Measurements from ENCODE around the gene GTF3C1. TPM values are rescaled to one million over a fixed set of nuclear protein-coding genes. Genes with fewer than 3 reads are reported as not detected.

Gene GTF3C1
- total and polyA plus RNA-seq, 2 of the 8 experiments (the other 6 are each of a cell fraction or from before 2014, with no cell fraction given) = 89.3 to 126 TPM

DNA sequence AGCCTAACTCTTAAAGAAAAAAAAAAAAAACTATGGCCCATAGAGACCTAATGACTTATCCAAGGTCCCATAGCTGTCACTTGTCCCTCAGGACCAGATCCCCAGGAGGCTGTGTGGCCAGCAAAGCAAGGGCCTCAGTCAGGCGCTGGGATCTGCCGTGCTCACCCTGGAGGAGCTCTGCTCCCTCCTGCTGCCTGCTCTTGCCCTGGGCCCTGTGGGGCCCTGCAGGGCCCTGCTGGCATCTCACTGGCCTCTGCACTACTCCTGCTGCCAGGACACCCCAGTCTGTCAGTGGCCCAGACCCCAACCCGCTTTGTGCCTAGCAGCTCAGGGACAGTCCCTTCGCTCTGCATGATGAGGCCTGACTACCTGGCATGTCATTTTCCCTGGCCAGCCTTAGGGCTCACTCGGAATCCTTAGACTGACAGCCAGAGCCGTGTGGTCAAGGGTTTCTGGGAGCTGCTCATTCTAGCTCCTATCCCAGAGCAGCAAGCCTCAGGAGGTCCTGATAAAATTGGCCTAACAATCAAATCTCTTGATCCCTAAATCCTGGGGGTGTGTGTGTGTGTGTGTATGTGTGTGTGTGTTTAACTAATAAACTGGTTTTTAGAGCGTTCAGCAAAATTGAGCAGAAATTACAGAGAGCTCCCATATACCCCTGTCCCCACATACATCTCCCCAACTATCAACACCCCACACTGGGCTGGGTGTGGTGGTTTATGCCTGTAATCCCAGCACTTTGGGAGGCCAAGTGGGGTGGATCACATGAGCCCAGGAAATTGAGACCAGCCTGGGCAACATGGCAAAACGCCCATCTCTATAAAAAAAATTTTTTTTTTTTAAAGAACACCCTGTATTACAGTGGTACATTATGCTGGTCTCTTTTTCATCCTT is 22.0 kb upstream of the GTF3C1 start:
- H4K91ac ChIP-seq (replicated peaks; ENCODE audit: insufficient read length, low read length) = no peak overlapping the region
- no peak overlapping the region for H3K27ac ChIP-seq (ENCODE audit: low read depth, low read length)
- ChIA-PET CTCF (ENCODE audit: partially characterized antibody) (interaction anchor here (0.8 to 1.3 kb wide), 2 partner anchors 9 to 62 kb away, joined by 3 read pairs; no protein-coding TSS in a partner anchor), POLR2A (ENCODE audit: partially characterized antibody) (interaction anchor here (1.2 kb wide), 1 partner anchor 21 kb away, joined by 4 read pairs; the partner anchor contains the start of gene KATNIP)
- no peaks in the 10 kb centered on the region for H3K36me3 ChIP-seq (ENCODE audit: control insufficient read depth in 2 of 4, insufficient read depth in 4 of 4, low read length in 3 of 4)
- H3K79me2 ChIP-seq (ENCODE audit: control insufficient read depth in 1 of 2, insufficient read depth in 2 of 2, low read length in 2 of 2) = no peaks in the 10 kb centered on the region
- H3K4me1 ChIP-seq (replicated peaks in 1 of 4; ENCODE audit: control insufficient read depth in 3 of 4, insufficient read depth in 4 of 4, low read length in 3 of 4) = peaks cover 0 to 2% (median 0%) of the 10 kb centered on the region in 4 experiments; a peak in 1 of 7 replicates
- H3K23me2 ChIP-seq (ENCODE audit: low read depth, low read length) = no peaks in the 10 kb centered on the region; the same call in 1 of the 2 replicates
- peaks cover 1 to 2% of the 10 kb centered on the region in 2 experiments for H4K20me1 ChIP-seq (replicated peaks in 1 of 2; ENCODE audit: control insufficient read depth in 1 of 2, insufficient read depth in 2 of 2, low read length in 2 of 2)
- no peak for DNase-seq (ENCODE audit: low read depth in 1 of 2, low spot score in 2 of 2)
- no peak for FAIRE-seq
- H4K8ac ChIP-seq (ENCODE audit: extremely low read depth, insufficient read depth, low read length) = no peak overlapping the region; the same call in 1 of the 2 replicates
- H3K4me3 ChIP-seq (ENCODE audit: extremely low read depth in 1 of 4, insufficient read depth in 2 of 4, low read depth in 3 of 4, low read length in 4 of 4) = no peak overlapping the region
- no peak overlapping the region for H3K14ac ChIP-seq (ENCODE audit: insufficient read length)
- no peak overlapping the region for H2BK120ac ChIP-seq (replicated peaks; ENCODE audit: low read depth, low read length)
- no peak overlapping the region for H2AK5ac ChIP-seq (ENCODE audit: low read depth, low read length)
- no peak overlapping the region for H3K4me2 ChIP-seq (ENCODE audit: insufficient read depth in 1 of 2, low read depth in 2 of 2, low read length in 2 of 2)
- H3K18ac ChIP-seq (ENCODE audit: extremely low read depth, low read length) = no peak overlapping the region
- no peak overlapping the region for H2BK12ac ChIP-seq (ENCODE audit: low read depth, low read length)
- WGBS, 2 experiments (ENCODE audit: extremely low coverage in 1 of 2, insufficient coverage in 1 of 2, insufficient read length in 1 of 2, insufficient replicate concordance in 2 of 2, low coverage in 1 of 2, low lambda C conversion rate in 2 of 2, missing lambda C conversion rate in 1 of 2) = 88% methylated on average over 8 of the region's 8 CpGs; no CpG with 5 or more reads in 1 of the 2 experiments
- H4K5ac ChIP-seq (ENCODE audit: insufficient read length, low read depth, low read length) = no peak overlapping the region
- H3K9ac ChIP-seq (replicated peaks in 1 of 4; ENCODE audit: extremely low read depth in 1 of 4, low read depth in 3 of 4, low read length in 3 of 4) = no peak overlapping the region
- H2BK15ac ChIP-seq (ENCODE audit: low read length) = no peak overlapping the region
- H2AFZ ChIP-seq (ENCODE audit: low read length) = no peak overlapping the region
- no peak overlapping the region for H2BK5ac ChIP-seq (ENCODE audit: low read depth, low read length)
- H3K79me1 ChIP-seq (ENCODE audit: low read depth, low read length) = no peaks in the 10 kb centered on the region; the same call in 1 of the 2 replicates
- H3K9me3 ChIP-seq (ENCODE audit: insufficient read depth in 2 of 2, low read depth in 1 of 2, low read length in 1 of 2) = no peaks in the 10 kb centered on the region
- H3K23ac ChIP-seq (ENCODE audit: insufficient read length) = no peak overlapping the region
- H3K56ac ChIP-seq (replicated peaks; ENCODE audit: insufficient read length, low read depth, low read length) = no peak overlapping the region
- no peak overlapping the region for H2BK20ac ChIP-seq (ENCODE audit: low read length)
- H3K27me3 ChIP-seq (replicated peaks in 1 of 4; ENCODE audit: control insufficient read depth in 3 of 4, extremely low read depth in 1 of 4, insufficient read depth in 3 of 4, low read length in 3 of 4) = no peaks in the 10 kb centered on the region
- no peak overlapping the region for H3K4ac ChIP-seq (replicated peaks; ENCODE audit: insufficient read length, low read depth, low read length)
- TF ChIP-seq POLR2AphosphoS5 (IDR thresholded peaks at IDR 0.05; ENCODE audit: low read depth, low read length) (no peak), KDM1A (IDR thresholded peaks at IDR 0.05; ENCODE audit: borderline replicate concordance, low read length) (no peak), CHD1 (IDR thresholded peaks at IDR 0.05; ENCODE audit: low read depth, low read length) (no peak)
